ENCODE data around the gene STIM2. TPM values are rescaled to one million over a fixed set of nuclear protein-coding genes. Genes with fewer than 3 reads are reported as not detected.

Gene STIM2
- total RNA-seq, 2 donors from 2014 or later = 9.2 to 10.5 TPM

DNA sequence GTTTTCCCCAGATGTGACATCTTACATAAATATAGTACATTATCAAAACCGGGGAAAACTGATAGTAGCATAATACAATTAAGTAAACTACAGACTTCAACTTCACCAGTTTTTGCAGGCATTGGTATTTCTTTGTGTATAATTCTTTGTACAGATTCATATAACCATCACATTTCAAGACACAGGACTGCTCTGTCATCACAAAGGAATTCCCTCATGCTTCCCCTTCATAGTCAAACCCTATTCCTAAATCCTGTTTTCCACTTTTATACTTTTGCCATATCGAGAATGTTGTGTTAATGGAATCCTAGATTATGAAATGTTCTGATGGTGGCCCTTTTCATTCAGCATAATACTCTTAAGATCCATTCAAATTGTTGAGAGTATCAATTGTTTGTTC lies 36.0 kb downstream of the STIM2 start:
- no peaks in the 10 kb centered on the region for H3K9me3 ChIP-seq
- no peak overlapping the region for H3K27ac ChIP-seq
- H3K4me1 ChIP-seq = peaks cover 0 to 2% of the 10 kb centered on the region in 2 donors
- H3K27me3 ChIP-seq = no peaks in the 10 kb centered on the region
- no peaks in the 10 kb centered on the region for H3K36me3 ChIP-seq
- no peak overlapping the region for H3K4me3 ChIP-seq
- TF ChIP-seq, protein P1, sequence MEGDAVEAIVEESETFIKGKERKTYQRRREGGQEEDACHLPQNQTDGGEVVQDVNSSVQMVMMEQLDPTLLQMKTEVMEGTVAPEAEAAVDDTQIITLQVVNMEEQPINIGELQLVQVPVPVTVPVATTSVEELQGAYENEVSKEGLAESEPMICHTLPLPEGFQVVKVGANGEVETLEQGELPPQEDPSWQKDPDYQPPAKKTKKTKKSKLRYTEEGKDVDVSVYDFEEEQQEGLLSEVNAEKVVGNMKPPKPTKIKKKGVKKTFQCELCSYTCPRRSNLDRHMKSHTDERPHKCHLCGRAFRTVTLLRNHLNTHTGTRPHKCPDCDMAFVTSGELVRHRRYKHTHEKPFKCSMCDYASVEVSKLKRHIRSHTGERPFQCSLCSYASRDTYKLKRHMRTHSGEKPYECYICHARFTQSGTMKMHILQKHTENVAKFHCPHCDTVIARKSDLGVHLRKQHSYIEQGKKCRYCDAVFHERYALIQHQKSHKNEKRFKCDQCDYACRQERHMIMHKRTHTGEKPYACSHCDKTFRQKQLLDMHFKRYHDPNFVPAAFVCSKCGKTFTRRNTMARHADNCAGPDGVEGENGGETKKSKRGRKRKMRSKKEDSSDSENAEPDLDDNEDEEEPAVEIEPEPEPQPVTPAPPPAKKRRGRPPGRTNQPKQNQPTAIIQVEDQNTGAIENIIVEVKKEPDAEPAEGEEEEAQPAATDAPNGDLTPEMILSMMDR (IDR thresholded peaks at IDR 0.05) = no peak
- DNase-seq (ENCODE audit: low spot score) = no peak

DNA sequence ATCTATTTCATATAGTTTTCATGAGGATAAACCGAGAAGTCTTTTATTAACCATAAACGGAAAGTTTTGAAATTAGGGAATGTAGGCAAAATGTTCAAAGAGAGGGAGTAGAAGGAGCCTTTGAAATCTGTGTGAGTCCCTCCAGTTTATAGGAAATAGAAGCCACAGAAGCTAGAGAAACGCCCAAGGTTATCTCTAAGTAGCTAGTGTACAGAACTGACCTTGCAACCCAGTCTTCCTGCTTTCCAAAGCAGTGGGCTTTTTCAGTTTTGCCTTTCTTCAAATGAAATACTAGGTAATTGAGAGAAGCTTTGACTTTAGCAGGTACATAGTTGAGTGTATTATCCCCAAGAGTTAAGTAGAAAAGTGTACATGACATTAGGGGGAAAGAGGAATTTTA lies 39.4 kb downstream of the STIM2 start:
- no peak for DNase-seq (ENCODE audit: low spot score)
- Histone ChIP-seq H3K27me3 (no peaks in the 10 kb centered on the region), H3K27ac (no peak overlapping the region), H3K9me3 (no peaks in the 10 kb centered on the region), H3K4me3 (no peak overlapping the region), H3K36me3 (no peaks in the 10 kb centered on the region), H3K4me1 (peaks cover 0 to 2% of the 10 kb centered on the region in 2 donors)
- TF ChIP-seq, protein P1 (IDR thresholded peaks at IDR 0.05) = no peak

DNA sequence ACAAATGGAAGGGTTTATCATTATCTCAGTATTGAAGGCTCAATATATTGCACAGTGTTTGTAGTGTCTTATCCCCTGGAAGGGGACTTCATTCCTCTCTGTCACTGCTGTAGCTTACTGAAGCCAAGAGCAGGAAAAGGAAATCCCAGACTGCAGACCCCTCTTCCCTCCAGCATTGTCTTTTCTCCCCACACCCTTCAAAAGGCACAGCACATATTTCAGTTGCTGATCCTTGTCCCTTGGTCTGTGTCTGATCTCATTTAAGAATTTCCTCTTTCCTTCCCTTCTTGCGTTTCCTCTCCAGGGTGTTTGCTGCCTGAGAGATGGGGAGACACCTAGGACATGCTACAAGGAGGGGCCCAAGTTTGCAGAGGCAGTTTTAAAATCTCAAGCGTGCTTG lies 40.1 kb downstream of the STIM2 start:
- peaks cover 0 to 2% of the 10 kb centered on the region in 2 donors for H3K4me1 ChIP-seq
- no peaks in the 10 kb centered on the region for H3K27me3 ChIP-seq
- DNase-seq (ENCODE audit: low spot score) = no peak
- TF ChIP-seq, protein P1 (IDR thresholded peaks at IDR 0.05) = no peak
- H3K4me3 ChIP-seq = no peak overlapping the region
- H3K9me3 ChIP-seq = no peaks in the 10 kb centered on the region
- no peaks in the 10 kb centered on the region for H3K36me3 ChIP-seq
- no peak overlapping the region for H3K27ac ChIP-seq

DNA sequence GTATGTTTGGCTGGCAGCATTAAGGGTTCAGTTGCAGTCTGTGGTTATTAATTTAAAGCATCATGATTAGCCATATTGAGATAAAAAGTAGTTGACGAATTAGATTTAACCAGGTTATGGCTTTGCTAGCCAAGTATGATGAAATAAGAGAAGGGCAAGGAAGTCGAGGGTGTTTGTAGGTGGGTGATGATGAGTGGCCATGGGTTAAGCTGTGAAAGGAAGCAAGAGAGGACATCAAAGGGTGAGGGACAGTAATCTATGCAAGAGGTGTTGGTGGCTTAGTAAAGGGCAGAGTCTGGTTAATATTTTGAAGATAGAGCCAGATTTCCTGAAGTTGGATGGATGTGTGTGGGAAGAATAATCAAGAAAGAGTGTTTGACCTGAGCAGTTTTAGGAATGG lies 44.5 kb downstream of the STIM2 start:
- Histone ChIP-seq H3K4me1 (peaks cover 0 to 14% of the 10 kb centered on the region in 2 donors), H3K27me3 (no peaks in the 10 kb centered on the region), H3K9me3 (no peaks in the 10 kb centered on the region), H3K4me3 (no peak overlapping the region), H3K27ac (no peak overlapping the region), H3K36me3 (no peaks in the 10 kb centered on the region)
- DNase-seq (ENCODE audit: low spot score) = no peak
- TF ChIP-seq, protein P1 (IDR thresholded peaks at IDR 0.05) = no peak

DNA sequence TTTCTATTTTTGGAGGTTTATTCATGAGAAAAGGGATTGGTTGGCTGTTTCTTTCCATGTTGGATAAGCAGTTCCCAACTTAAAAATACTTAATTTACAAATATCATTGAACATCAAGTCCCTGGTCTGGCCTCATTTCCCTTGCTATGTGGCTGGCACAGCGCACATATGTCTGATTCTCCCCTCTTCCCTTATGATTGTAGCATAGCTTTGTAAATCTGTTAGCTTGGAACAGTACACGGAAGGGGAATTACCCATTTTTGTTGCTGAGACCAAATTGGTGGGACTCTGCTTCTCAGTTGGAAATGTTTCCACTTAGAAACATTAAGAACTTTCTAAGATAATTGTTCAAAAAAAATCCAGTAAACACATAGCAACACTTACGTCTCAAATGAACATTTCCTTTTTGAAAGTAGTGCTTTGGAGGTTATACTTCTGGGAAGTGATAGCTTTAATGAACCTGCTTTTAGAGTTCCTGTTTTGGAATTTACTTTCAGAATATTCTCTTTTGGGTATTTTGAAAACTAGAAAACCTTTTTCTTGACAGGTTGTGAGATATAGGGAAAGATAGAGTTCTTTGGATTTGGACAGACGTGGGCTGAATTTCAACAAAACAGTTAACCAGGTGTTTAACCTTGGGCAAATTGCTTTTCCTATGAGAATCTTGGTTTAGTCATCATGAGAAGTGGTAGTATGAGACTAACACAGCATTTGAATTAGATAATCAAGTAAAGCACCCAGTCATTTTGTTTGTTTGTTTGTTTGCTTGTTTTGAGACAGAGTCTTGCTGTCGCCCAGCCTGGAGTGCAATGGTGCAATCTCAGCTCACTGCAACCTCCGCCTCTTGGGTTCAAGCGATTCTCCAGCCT lies 47.3 kb downstream of the STIM2 start:
- no peaks in the 10 kb centered on the region for H3K36me3 ChIP-seq
- peak overlapping the region in 1 of 2 donors; percentile 22 for H3K27ac ChIP-seq
- TF ChIP-seq, protein P1 (IDR thresholded peaks at IDR 0.05) = no peak
- no peak for DNase-seq (ENCODE audit: low spot score)
- H3K4me3 ChIP-seq = no peak overlapping the region
- H3K27me3 ChIP-seq = no peaks in the 10 kb centered on the region
- peaks cover 0 to 20% of the 10 kb centered on the region in 2 donors for H3K4me1 ChIP-seq
- no peaks in the 10 kb centered on the region for H3K9me3 ChIP-seq
